NCI-H460 (cell line): Measurements from ENCODE around the gene SLC50A1. TPM values are rescaled to one million over a fixed set of nuclear protein-coding genes. Genes with fewer than 3 reads are reported as not detected.

Experiments
- DNase-seq: peaks from one replicate; pipeline ENCODE4 v3.0.0-alpha.2; 2016; ENCODE audit warnings: low read depth; ENCODE audit errors: extremely low read depth
- small RNA-seq, 2 experiments: library from RNA; depleted of rRNA; stranded (forward); fragments of <200 nt; gene quantifications; one replicate each; pipeline ENCODE3, GENCODE V24; 2014
- total RNA-seq: library from RNA; depleted of rRNA; stranded (reverse); fragments of >200 nt; shearing (Covaris generic); gene quantifications from 2 replicates; pipeline ENCODE4 v1.2.3, GENCODE V29; 2014; rRNA removed

Gene SLC50A1
- total RNA-seq, 1 experiment from 2014 or later, result 53.4 TPM

DNA sequence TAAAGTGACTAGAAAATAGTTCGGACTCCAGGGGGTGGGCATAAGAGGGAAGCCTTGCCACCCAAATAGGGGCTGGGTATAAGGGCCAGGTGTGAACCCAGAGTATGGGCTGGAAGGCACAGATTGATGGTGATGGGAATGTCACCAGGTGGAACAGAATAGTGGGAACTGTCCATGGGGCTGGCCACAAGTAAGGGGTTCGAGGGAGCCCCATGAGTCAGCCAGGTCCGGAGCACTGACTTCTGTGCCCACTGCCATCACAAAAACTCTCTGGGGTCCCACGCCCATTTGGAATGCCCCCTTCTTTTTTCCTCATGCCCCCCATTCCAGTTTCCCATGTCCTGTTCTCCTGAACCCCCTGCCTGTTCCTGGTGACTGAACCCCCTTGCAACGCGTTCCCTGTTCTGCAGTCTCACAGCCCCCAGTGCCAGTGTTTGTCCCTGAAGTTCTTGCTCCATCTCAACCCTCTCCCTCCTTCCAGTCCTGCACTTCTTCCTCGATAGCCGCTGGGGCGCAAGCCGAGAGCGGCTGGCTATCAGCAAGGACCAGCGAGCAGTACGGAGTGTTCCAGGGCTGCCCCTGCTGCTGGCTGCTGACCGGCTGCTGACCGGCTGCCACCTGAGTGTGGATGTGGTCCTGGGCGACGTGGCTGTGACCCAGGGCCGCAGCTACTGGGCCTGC, 45.9 kb downstream of the SLC50A1 start:
- DNase-seq, result no peak

DNA sequence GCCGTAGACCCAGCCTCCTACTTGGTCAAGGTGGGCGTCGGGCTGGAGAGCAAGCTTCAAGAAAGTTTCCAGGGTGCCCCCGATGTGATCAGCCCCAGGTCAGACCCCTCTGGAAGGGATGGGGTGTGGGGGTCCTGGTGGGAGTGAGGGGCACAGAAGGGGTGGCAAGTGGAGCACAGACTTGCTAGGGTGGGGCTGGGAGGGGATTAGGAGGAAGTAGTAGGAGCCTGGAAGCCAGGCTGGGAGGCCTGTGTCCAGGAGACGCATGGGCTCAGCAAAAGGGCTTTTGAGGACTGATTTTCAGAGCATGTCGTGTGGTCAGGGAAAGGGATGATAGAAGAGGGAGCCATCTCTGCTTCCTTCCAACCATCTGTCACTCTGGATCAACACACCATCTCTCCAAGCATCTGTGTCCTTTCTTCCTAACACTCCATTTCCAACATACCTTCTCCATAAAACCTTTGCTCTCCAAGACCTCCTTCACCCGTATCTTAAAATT, 46.4 kb downstream of the SLC50A1 start:
- no peak for DNase-seq

DNA sequence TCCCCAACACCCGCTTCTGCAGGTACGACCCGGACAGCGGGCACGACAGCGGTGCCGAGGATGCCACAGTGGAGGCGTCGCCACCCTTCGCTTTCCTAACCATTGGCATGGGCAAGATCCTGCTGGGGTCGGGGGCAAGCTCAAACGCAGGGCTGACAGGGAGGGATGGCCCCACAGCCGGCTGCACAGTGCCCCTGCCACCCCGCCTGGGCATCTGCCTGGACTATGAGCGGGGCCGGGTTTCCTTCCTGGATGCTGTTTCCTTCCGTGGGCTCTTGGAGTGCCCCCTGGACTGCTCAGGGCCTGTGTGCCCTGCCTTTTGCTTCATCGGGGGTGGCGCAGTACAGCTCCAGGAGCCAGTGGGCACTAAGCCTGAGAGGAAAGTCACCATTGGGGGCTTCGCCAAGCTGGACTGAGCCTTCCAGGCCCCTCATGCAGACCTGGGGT, 48.1 kb downstream of the SLC50A1 start:
- no peak for DNase-seq

DNA sequence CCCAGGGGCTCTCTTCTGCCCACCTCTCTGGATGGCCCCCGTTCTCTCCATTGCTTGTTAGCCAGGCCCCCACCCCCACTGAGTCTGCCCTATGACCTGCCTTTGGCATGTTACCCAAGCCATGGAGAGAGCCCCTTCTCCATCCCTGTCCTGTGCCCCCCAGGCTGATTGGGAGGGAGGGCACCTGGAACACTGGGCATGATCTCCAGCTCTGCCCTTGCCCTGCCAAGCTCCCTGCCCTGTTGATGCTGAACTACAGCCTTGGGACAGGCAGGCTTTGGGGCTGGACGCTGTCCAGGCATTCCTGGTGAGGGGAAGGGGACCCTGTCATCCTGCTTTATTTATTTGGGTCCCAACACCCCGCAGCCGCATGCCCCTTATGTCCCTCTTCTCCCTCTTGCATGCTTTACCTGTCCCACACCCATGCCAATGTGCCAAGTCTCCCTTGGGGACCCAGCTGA, 48.7 kb downstream of the SLC50A1 start:
- DNase-seq, result no peak

DNA sequence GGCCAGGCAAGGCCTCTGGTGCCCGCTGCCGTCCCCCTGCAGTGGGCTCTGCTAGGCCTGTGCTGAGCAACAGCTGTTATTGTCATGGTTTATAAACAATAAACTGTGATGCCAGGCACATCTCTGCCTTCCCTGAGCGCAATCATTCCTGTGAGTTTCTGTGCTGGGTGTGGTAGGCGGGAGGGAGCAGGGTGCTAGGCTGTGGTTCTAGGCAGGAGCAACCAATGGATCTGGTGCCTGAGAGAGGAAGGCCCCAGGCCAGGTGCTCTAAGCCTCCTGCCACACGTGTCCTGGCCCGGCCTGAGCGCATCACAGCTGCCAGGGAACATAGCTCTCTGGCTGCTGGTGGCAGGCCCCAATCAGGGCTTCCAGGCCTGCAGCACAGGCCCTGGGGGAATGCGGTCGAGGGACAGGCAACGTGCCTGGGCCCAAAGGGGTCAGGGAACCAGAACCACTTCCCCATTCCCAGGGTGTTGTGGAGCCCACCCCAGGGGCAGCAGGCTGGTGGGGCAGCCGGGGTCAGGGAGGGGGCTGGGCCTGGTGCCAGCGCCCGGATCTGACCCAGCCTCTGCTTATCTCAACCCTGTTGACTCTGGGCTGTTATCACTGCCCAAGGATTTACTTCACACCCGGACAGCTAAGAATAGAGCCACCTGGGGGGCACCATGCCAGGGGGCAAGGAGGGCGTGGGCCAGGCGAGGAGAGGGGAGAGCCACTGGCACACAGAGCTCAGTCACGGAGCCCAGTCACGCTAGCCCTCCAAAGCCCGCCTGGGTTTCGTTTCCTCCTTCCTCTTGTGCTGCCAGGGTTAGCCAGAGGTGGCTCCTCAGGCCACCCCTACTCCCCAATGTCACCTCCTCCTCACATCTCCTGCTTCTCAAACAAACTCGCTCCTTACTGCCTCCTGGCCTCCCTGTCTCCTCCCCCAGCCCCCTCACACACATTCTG, 49.5 kb downstream of the SLC50A1 start:
- no peak for DNase-seq

DNA sequence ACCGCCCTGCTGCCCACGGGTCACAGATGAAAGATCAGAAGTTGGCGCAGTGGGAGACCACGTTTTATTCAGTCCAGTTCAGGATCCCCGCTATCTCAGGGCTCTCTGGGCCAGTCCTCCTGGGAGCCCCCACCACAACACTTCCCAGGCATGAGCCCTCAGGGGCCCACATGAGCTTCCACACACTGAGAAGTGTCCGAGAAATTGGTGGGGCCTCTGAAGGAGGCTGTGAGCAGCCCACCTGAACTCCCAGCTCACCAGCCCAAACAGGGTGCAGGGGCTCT, 50.1 kb downstream of the SLC50A1 start:
- no peak for DNase-seq

DNA sequence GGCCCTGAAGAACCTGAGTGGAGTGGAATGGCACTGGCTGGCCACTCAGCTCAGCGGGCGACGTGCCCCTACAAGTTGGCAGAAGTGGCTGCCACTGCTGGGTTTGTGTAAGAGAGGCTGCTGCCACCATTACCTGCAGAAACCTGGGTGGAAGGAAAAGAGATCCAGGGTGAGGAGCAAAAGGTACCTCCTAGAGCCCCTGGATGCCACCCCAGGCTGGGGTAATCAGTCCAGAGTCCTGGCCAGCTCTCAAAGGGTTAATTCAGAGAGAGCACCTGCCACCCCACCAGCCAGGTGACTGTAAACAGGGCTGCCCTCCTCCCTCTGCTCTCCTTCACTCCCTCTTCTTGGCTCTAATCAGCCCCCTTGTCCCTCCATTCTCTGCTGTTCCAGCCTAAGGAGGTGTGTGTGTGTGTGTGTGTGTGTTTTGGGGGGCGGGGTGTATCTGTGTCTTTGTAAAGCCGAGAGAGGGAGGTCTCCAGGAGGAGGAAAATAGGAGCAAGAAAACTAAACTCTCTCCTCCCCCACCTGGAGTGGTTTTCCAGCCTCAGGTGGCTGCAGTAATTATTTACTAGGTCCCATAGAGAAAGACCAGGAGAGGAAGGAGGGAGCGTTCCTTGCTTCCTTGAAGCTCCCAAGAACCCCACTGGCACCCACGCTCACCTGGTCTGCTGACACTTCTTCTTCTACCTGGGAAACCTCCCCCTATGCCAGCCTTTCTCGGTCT, 50.6 kb downstream of the SLC50A1 start:
- DNase-seq, result no peak

DNA sequence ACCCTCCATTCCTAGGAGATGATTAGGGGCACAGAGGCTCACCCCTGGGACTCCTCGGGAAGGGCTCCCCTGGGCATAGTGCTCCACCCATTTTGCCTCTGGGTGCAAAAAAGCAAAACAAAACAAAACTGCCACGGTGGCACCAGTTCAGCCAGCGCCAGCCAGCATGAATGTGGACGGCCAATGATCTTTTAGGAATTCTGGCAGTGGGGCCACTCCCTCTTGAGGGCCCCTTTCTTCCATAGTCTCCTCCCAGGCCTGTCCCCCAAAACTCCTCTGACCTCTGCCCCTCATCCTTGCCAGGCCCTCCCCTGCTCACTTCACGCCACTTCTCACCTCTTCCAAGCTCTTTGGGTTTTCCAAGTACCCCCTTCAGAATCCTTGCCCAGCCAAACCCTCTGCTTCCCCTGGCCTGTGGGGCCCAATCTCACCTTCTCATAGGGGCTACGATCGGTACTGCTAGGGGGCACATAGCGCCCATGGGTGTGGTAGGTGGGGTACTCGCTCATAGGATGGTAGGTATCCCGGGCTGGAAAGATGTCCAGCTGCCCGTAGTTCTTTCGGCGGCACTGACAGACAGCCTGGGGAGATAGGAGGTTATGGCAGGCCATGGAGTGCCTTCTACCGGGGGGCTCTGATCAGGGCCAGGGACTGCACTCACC, 51.3 kb downstream of the SLC50A1 start:
- DNase-seq, result no peak

DNA sequence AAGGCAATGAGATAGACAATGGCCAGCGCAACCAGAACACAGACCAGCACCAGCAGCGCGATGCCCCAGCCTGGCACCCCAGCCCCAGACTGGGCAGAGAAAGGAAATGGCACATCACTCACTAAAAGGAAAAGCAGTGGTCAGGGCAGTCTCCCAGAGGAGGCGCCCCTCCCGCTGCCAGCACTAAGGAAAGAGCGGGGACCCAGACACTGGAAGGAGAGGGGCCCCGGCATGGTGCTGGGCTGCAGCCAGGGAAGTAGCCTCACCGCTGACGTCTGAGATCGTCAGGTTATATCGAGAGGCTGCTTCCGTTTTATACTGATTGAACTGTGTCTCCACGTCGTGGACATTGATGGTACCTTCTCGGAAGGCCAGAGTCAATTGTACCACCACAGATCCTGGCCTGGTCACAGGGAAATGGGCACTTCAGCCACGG, 51.8 kb downstream of the SLC50A1 start:
- no peak for DNase-seq

DNA sequence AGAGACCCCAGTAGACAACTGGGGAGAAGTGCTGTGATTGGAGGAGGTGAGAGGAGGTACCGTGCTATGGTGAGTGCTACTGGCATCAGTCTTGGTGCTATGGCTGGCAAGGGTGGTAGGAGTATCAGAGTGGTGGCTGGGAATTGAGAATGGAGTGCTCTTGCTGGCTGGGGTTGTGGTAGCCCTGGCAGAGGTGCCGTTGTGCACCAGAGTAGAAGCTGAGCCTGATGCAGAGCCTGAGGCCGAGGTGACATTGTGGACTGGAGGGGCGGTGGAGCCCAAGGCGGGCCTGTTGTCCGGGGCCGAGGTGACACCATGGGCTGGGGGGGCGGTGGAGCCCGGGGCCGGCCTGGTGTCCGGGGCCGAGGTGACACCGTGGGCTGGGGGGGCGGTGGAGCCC, 52.6 kb downstream of the SLC50A1 start:
- no peak for DNase-seq

Small RNAs within 50 kb of the gene (small RNA-seq; reads per million reads assigned to genes)
- 0 reads per million in 2 experiments for gene HMGN2P18
- gene RF00019, result 0 reads per million in 2 experiments

Other genes starting within 250 kb of the SLC50A1 start
- 9.7 and 14.0 TPM in 2 replicates for gene PMVK, start 199.1 kb upstream of the SLC50A1 start, total RNA-seq
- gene PBXIP1, start 179.8 kb upstream of the SLC50A1 start, total RNA-seq, result 24.7 and 25.6 TPM in 2 replicates
- 33.5 and 34.0 TPM in 2 replicates for gene PYGO2, start 174.1 kb upstream of the SLC50A1 start, total RNA-seq
- 382 and 411 TPM in 2 replicates for gene SHC1, start 165.1 kb upstream of the SLC50A1 start, total RNA-seq
- gene CKS1B, start 161.2 kb upstream of the SLC50A1 start, total RNA-seq, result 585 and 634 TPM in 2 replicates
- gene FLAD1, start 152.5 kb upstream of the SLC50A1 start, total RNA-seq, result 60.4 and 68.0 TPM in 2 replicates
- 0.84 TPM in 1 of 2 replicates, not detected in the other for gene LENEP, start 142.3 kb upstream of the SLC50A1 start, total RNA-seq
- gene ZBTB7B, start 133.1 kb upstream of the SLC50A1 start, total RNA-seq, result 52.8 and 68.3 TPM in 2 replicates
- 0.45 and 1.6 TPM in 2 replicates for gene DCST2, start 102.1 kb upstream of the SLC50A1 start, total RNA-seq
- gene DCST1, start 102.0 kb upstream of the SLC50A1 start, total RNA-seq, result not detected in 2 replicates
- 216 and 231 TPM in 2 replicates for gene ADAM15, start 84.5 kb upstream of the SLC50A1 start, total RNA-seq
- gene EFNA4, start 72.1 kb upstream of the SLC50A1 start, total RNA-seq, result 12.1 TPM in 2 replicates
- 10.1 and 12.6 TPM in 2 replicates for gene EFNA3, start 57.0 kb upstream of the SLC50A1 start, total RNA-seq
- 18.1 and 22.3 TPM in 2 replicates for gene EFNA1, start 8.0 kb upstream of the SLC50A1 start, total RNA-seq
- 49.8 and 50.9 TPM in 2 replicates for gene DPM3, start 4.7 kb downstream of the SLC50A1 start, total RNA-seq
- gene KRTCAP2, start 37.5 kb downstream of the SLC50A1 start, total RNA-seq, result 454 and 476 TPM in 2 replicates
- gene TRIM46, start 38.0 kb downstream of the SLC50A1 start, total RNA-seq, result 0.27 and 0.43 TPM in 2 replicates
- gene THBS3, start 72.0 kb downstream of the SLC50A1 start, total RNA-seq, result 18.0 and 19.5 TPM in 2 replicates
- 69.7 and 72.8 TPM in 2 replicates for gene MTX1, start 72.8 kb downstream of the SLC50A1 start, total RNA-seq
- 12.6 and 16.6 TPM in 2 replicates for gene ENTREP3, start 119.6 kb downstream of the SLC50A1 start, total RNA-seq
- 116 and 121 TPM in 2 replicates for gene SCAMP3, start 126.5 kb downstream of the SLC50A1 start, total RNA-seq
- 37.3 and 48.3 TPM in 2 replicates for gene CLK2, start 137.7 kb downstream of the SLC50A1 start, total RNA-seq
- 1.4 and 1.6 TPM in 2 replicates for gene HCN3, start 141.6 kb downstream of the SLC50A1 start, total RNA-seq
- not detected in 2 replicates for gene PKLR, start 165.6 kb downstream of the SLC50A1 start, total RNA-seq
- gene FDPS, start 173.0 kb downstream of the SLC50A1 start, total RNA-seq, result 124 and 142 TPM in 2 replicates
- gene RUSC1, start 185.0 kb downstream of the SLC50A1 start, total RNA-seq, result 80.4 and 86.6 TPM in 2 replicates